Endothelial cell of umbilical vein (primary cell): ENCODE data around the gene POLA1. TPM values are rescaled to one million over a fixed set of nuclear protein-coding genes. Genes with fewer than 3 reads are reported as not detected.

ENCODE experiments used
- BruUV-seq: library from RNA; stranded (reverse); fragments of 400-500 nt; replicated peaks from 2 replicates; lab custom pipeline; 2021; lab: Mats Ljungman, UMichigan
- CTCF ChIA-PET: fragments of 300-600, 350-600 bp; sonication (Branson Sonifier 250); formaldehyde crosslinking; loops from one replicate; lab custom pipeline; 2021; ENCODE audit warnings: antibody characterized with exemption, inconsistent platforms; lab: Charles Lee
- POLR2A ChIA-PET: fragments of 300-600, 350-600 bp; sonication (Branson Sonifier 250); formaldehyde crosslinking; loops from one replicate; lab custom pipeline; 2021; ENCODE audit warnings: antibody characterized with exemption, inconsistent platforms; lab: Charles Lee
- DNase-seq: peaks from one replicate; pipeline ENCODE4 v3.0.0-alpha.2; 2011; ENCODE audit warnings: low read depth, low spot score
- FAIRE-seq: peaks from 2 replicates; lab custom pipeline; 2011; peaks lifted over from hg19 to GRCh38; lab: Jason Lieb, UNC
- H2AFZ ChIP-seq: 2 replicates; pipeline ENCODE4 v1.6.0; 2012; ENCODE audit warnings: low read depth, low read length, control low read depth, inconsistent platforms
- H3K27ac ChIP-seq: 2 replicates; pipeline ENCODE4 v1.5.1; 2011; ENCODE audit warnings: low read depth, mild to moderate bottlenecking, control low read depth, low read length, moderate library complexity; ENCODE audit not compliant: insufficient read depth
- H3K27me3 ChIP-seq, 2 experiments: 2 replicates each; pipeline versions ENCODE4 v1.6.0 to v1.6.1; 2011; ENCODE audit warnings: low read length in 2 of 2, mixed read lengths in 1 of 2; ENCODE audit not compliant: control insufficient read depth in 2 of 2, insufficient read depth in 2 of 2
- H3K36me3 ChIP-seq, 2 experiments: 2 replicates in 1 of 2; 3 replicates in 1 of 2; pipeline ENCODE4 v1.5.1; 2011; ENCODE audit warnings: low read length in 2 of 2, mild to moderate bottlenecking in 1 of 2, moderate library complexity in 1 of 2; ENCODE audit not compliant: control insufficient read depth in 2 of 2, insufficient read depth in 2 of 2; ENCODE audit errors: extremely low read depth in 1 of 2
- H3K4me1 ChIP-seq: 3 replicates; pipeline ENCODE4 v1.5.1; 2011; ENCODE audit warnings: mild to moderate bottlenecking, low read length; ENCODE audit not compliant: control insufficient read depth, insufficient read depth; ENCODE audit errors: extremely low read depth
- H3K4me2 ChIP-seq: 2 replicates; pipeline ENCODE4 v1.6.1; 2011; ENCODE audit warnings: low read length, control low read depth, mixed read lengths; ENCODE audit not compliant: insufficient read depth
- H3K4me3 ChIP-seq, 3 experiments: fragments of 200-600 bp in 1 of 3; sonication (generic), shearing (Covaris generic) in 1 of 3; replicated peaks in 1 of 3; 2 replicates each; pipeline ENCODE4 v1.5.1; 2011 to 2016; ENCODE audit warnings: control low read depth in 3 of 3, low read length in 3 of 3, mild to moderate bottlenecking in 2 of 3, inconsistent platforms in 1 of 3, low read depth in 1 of 3, moderate library complexity in 1 of 3; ENCODE audit not compliant: insufficient read depth in 1 of 3
- H3K79me2 ChIP-seq: 2 replicates; pipeline ENCODE4 v1.6.0; 2012; ENCODE audit warnings: low read length, inconsistent platforms; ENCODE audit not compliant: control insufficient read depth, insufficient read depth
- H3K9ac ChIP-seq: replicated peaks from 2 replicates; pipeline ENCODE3; 2011; ENCODE audit warnings: low read length, control low read depth; ENCODE audit not compliant: insufficient read depth; ENCODE audit errors: extremely low read depth
- H3K9me1 ChIP-seq: replicated peaks from 3 replicates; pipeline ENCODE4 v1.6.0; 2011; ENCODE audit warnings: mild to moderate bottlenecking, low read length; ENCODE audit not compliant: control insufficient read depth, insufficient read depth; ENCODE audit errors: extremely low read depth
- H3K9me3 ChIP-seq: replicated peaks from 2 replicates; pipeline ENCODE4 v1.5.1; 2012; ENCODE audit warnings: low read length, inconsistent platforms; ENCODE audit not compliant: control insufficient read depth, insufficient read depth
- H4K20me1 ChIP-seq: replicated peaks from 2 replicates; pipeline ENCODE3; 2011; ENCODE audit warnings: mild to moderate bottlenecking, low read length; ENCODE audit not compliant: control insufficient read depth, insufficient read depth; ENCODE audit errors: extremely low read depth
- FOS ChIP-seq: IDR thresholded peaks from 2 replicates; pipeline ENCODE4 v1.6.1; 2011; ENCODE audit warnings: mild to moderate bottlenecking, low read length, moderate library complexity, borderline replicate concordance; ENCODE audit not compliant: insufficient read depth
- GATA2 ChIP-seq: IDR thresholded peaks from 2 replicates; pipeline ENCODE4 v1.7.0; 2011; ENCODE audit warnings: low read depth, mild to moderate bottlenecking, moderate library complexity, mixed read lengths, low read length; ENCODE audit not compliant: insufficient read length, insufficient read depth
- JUN ChIP-seq: IDR thresholded peaks from 2 replicates; pipeline ENCODE4 v1.6.1; 2011; ENCODE audit warnings: borderline replicate concordance, low read depth; ENCODE audit not compliant: insufficient read length, insufficient read depth
- MYC ChIP-seq: IDR thresholded peaks from one replicate; pipeline ENCODE4 v1.6.1; 2011; ENCODE audit warnings: mild to moderate bottlenecking, low read depth, low read length
- POLR2AphosphoS5 ChIP-seq: IDR thresholded peaks from 2 replicates; pipeline ENCODE4 v1.6.1; 2012; ENCODE audit warnings: low read depth, mild to moderate bottlenecking, control low read depth, low read length, moderate library complexity; ENCODE audit not compliant: insufficient read depth
- dilution Hi-C: fragments of 300-500 bp; cut with MboI; formaldehyde crosslinking; loops from one replicate; pipeline ENCODE4 v1.15.0; 2019; ENCODE audit warnings: low sequenced_read_pairs; ENCODE audit not compliant: extremely low pct_ligation_motif_present
- intact Hi-C: fragments of 100-400 bp; cut with micrococcal nuclease; formaldehyde crosslinking; loops from one replicate; pipeline ENCODE4 v1.10.0; 2022
- polyA plus RNA-seq, 4 experiments: library from polyadenylated mRNA; depleted of rRNA in 3 of 4; stranded (reverse) in 3 of 4; unstranded in 1 of 4; fragments of >200 nt; gene quantifications; 2 replicates each; pipeline versions ENCODE4 v1.2.1 to v1.2.3, GENCODE V29; 2011 to 2012; ENCODE audit warnings: missing spikeins in 1 of 4
- total RNA-seq: library from RNA; stranded (reverse); gene quantifications from 2 replicates; pipeline ENCODE4 v1.2.3, GENCODE V29; 2021
- TF ChIP-seq, protein P1 (sequence below): IDR thresholded peaks from 2 replicates; pipeline ENCODE4 v1.6.1; 2011; ENCODE audit not compliant: insufficient read depth, insufficient read length

Gene POLA1
- total and polyA plus RNA-seq, 2 donors (not counting 3 experiments of a cell fraction or from before 2014, with no cell fraction given), result 1.8 to 18.6 TPM

DNA sequence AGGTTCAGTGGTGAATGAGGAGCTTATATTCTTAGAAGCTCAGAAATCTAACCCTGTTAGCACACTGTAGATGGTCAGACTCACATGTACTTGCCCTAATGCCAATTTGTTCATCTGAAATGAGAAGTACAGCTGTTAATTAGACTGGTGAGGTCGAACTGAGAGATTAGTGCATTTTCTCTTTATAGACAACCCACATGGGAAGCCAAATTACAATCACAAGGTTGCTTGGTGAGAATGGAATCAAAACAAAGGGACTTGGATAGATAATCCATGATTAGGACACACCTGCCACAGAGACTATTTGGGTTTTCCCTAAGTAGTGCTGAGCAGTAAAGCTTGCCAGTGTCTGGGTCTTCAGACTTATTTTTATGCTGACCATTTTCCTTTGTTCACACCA lies 88.3 kb downstream of the POLA1 start:
- FAIRE-seq (no peak), DNase-seq (no peak)
- Histone ChIP-seq H3K4me1 (no peaks in the 10 kb centered on the region), H3K27me3 (no peaks in the 10 kb centered on the region), H3K79me2 (no peaks in the 10 kb centered on the region), H3K9me3 (no peaks in the 10 kb centered on the region), H3K36me3 (no peaks in the 10 kb centered on the region), H3K4me3 (no peak overlapping the region), H3K9me1 (no peaks in the 10 kb centered on the region), H4K20me1 (no peaks in the 10 kb centered on the region), H2AFZ (no peak overlapping the region), H3K27ac (no peak overlapping the region), H3K4me2 (no peak overlapping the region), H3K9ac (no peak overlapping the region)
- TF ChIP-seq POLR2AphosphoS5 (no peak), FOS (no peak), GATA2 (no peak), JUN (no peak), MYC (no peak)
- ChIA-PET POLR2A (no interaction called here), CTCF (no interaction called here)
- no TSS peak for BruUV-seq
- intact Hi-C loops, result no loop called here
- dilution Hi-C loops, result no loop called here

DNA sequence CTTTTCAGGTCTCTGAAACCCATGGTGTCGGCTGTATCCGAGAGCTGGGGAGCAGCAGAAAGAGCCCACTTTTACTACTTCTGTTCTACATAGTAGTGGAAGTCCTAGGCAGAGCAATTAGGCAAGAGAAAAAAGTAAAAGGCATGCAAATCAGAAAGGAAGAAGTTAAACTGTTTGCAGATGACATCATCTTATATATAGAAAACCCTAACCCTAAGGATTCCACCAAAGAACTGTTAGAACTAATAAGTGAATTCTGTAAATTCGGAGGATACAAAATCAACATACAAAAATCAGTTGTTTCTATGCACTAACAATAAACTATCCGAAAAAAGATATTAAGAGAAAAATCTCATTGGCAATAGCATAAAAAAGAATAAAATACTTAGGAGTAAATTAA lies 95.3 kb downstream of the POLA1 start:
- Histone ChIP-seq H3K27me3 (no peaks in the 10 kb centered on the region), H3K79me2 (no peaks in the 10 kb centered on the region), H2AFZ (no peak overlapping the region), H3K9me1 (no peaks in the 10 kb centered on the region), H3K4me1 (no peaks in the 10 kb centered on the region), H3K4me2 (no peak overlapping the region), H3K9ac (no peak overlapping the region), H4K20me1 (no peaks in the 10 kb centered on the region), H3K27ac (no peak overlapping the region), H3K9me3 (no peaks in the 10 kb centered on the region), H3K4me3 (no peak overlapping the region), H3K36me3 (no peaks in the 10 kb centered on the region)
- intact Hi-C loops, result no loop called here
- TF ChIP-seq, protein P1, sequence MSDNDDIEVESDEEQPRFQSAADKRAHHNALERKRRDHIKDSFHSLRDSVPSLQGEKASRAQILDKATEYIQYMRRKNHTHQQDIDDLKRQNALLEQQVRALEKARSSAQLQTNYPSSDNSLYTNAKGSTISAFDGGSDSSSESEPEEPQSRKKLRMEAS, result no peak
- TF ChIP-seq GATA2 (no peak), FOS (no peak), POLR2AphosphoS5 (no peak), MYC (no peak), JUN (no peak)
- DNase-seq (no peak), FAIRE-seq (no peak)
- dilution Hi-C loops, result no loop called here
- BruUV-seq, result no TSS peak
- POLR2A ChIA-PET, result no interaction called here
- CTCF ChIA-PET, result interaction anchor here (1.4 kb wide), 1 partner anchor 10 kb away, joined by 3 read pairs; no protein-coding TSS in a partner anchor
